Measurements from ENCODE around the gene NFX1.
"Not testable (repeated sequence)": the region's sequence is repeated elsewhere in the genome, so short reads cannot be mapped to it uniquely, and the experiment has no call there.

NFX1 gene

GRCh38 chr9:33355933-33356332 is 65.6 kb downstream of the NFX1 start:
- H3K4me3 ChIP-seq (replicated peaks; ENCODE audit: insufficient read depth, low read length), result no peak overlapping the region
- H3K27me3 ChIP-seq (ENCODE audit: insufficient read depth, poor library complexity, severe bottlenecking), result no peaks in the 10 kb centered on the region
- no peak for TF ChIP-seq REST (IDR thresholded peaks at IDR 0.05; ENCODE audit: insufficient replicate concordance, low read depth)
- TF ChIP-seq POLR2AphosphoS5 (IDR thresholded peaks at IDR 0.05; ENCODE audit: low read depth), result no peak
- TF ChIP-seq, protein P1, sequence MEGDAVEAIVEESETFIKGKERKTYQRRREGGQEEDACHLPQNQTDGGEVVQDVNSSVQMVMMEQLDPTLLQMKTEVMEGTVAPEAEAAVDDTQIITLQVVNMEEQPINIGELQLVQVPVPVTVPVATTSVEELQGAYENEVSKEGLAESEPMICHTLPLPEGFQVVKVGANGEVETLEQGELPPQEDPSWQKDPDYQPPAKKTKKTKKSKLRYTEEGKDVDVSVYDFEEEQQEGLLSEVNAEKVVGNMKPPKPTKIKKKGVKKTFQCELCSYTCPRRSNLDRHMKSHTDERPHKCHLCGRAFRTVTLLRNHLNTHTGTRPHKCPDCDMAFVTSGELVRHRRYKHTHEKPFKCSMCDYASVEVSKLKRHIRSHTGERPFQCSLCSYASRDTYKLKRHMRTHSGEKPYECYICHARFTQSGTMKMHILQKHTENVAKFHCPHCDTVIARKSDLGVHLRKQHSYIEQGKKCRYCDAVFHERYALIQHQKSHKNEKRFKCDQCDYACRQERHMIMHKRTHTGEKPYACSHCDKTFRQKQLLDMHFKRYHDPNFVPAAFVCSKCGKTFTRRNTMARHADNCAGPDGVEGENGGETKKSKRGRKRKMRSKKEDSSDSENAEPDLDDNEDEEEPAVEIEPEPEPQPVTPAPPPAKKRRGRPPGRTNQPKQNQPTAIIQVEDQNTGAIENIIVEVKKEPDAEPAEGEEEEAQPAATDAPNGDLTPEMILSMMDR (IDR thresholded peaks at IDR 0.05; ENCODE audit: insufficient read depth, low read length), result no peak
- no peak for TF ChIP-seq GABPA (IDR thresholded peaks at IDR 0.05; ENCODE audit: low read depth)
- no peak for TF ChIP-seq SPI1 (IDR thresholded peaks at IDR 0.05; ENCODE audit: borderline replicate concordance, low read depth)
- DNase-seq (ENCODE audit: low read depth in 1 of 2, low spot score in 1 of 2), result no peak
- H3K27ac ChIP-seq (replicated peaks), result no peak overlapping the region

GRCh38 chr9:33358641-33359040 is 68.3 kb downstream of the NFX1 start:
- not testable (repeated sequence) for DNase-seq (ENCODE audit: low read depth in 1 of 2, low spot score in 1 of 2); H3K4me3 ChIP-seq (replicated peaks; ENCODE audit: insufficient read depth, low read length); H3K27me3 ChIP-seq (ENCODE audit: insufficient read depth, poor library complexity, severe bottlenecking); H3K27ac ChIP-seq (replicated peaks)

GRCh38 chr9:33364127-33364526 is 73.8 kb downstream of the NFX1 start:
- no peak overlapping the region for H3K4me3 ChIP-seq (replicated peaks; ENCODE audit: insufficient read depth, low read length)
- H3K27me3 ChIP-seq (ENCODE audit: insufficient read depth, poor library complexity, severe bottlenecking), result no peaks in the 10 kb centered on the region
- TF ChIP-seq, protein P1 (IDR thresholded peaks at IDR 0.05; ENCODE audit: insufficient read depth, low read length), result no peak
- TF ChIP-seq GABPA (IDR thresholded peaks at IDR 0.05; ENCODE audit: low read depth) (no peak), SPI1 (IDR thresholded peaks at IDR 0.05; ENCODE audit: borderline replicate concordance, low read depth) (no peak), POLR2AphosphoS5 (IDR thresholded peaks at IDR 0.05; ENCODE audit: low read depth) (no peak), REST (IDR thresholded peaks at IDR 0.05; ENCODE audit: insufficient replicate concordance, low read depth) (no peak)
- DNase-seq (ENCODE audit: low read depth in 1 of 2, low spot score in 1 of 2), result no peak
- H3K27ac ChIP-seq (replicated peaks), result no peak overlapping the region

- not testable (repeated sequence) for H3K27me3 ChIP-seq (ENCODE audit: insufficient read depth, poor library complexity, severe bottlenecking); DNase-seq (ENCODE audit: low read depth in 1 of 2, low spot score in 1 of 2); H3K4me3 ChIP-seq (replicated peaks; ENCODE audit: insufficient read depth, low read length); H3K27ac ChIP-seq (replicated peaks)
These were observed 74.5 kb downstream of the NFX1 start for GRCh38 chr9:33364814-33365213.

GRCh38 chr9:33366979-33367480 is 76.7 kb downstream of the NFX1 start:
- H3K27me3 ChIP-seq (ENCODE audit: insufficient read depth, poor library complexity, severe bottlenecking), result no peaks in the 10 kb centered on the region
- no peak overlapping the region for H3K4me3 ChIP-seq (replicated peaks; ENCODE audit: insufficient read depth, low read length)
- no peak overlapping the region for H3K27ac ChIP-seq (replicated peaks)
- no peak for TF ChIP-seq GABPA (IDR thresholded peaks at IDR 0.05; ENCODE audit: low read depth)
- DNase-seq (ENCODE audit: low read depth in 1 of 2, low spot score in 1 of 2), result no peak

Data from HL-60 (cell line).